HepG2 (cell line): Measurements from ENCODE around the gene CAPS. TPM values are rescaled to one million over a fixed set of nuclear protein-coding genes. Genes with fewer than 3 reads are reported as not detected.

Experiments used
- ATAC-seq: fragments of 200-7000 bp; cut with Tn5 transposase; 3 replicates; pipeline ENCODE4 v1.9.1; 2020; ENCODE audit warnings: mild to moderate bottlenecking, moderate library complexity
- BruUV-seq: library from RNA; stranded (reverse); fragments of 400-500 nt; replicated peaks from 2 replicates; lab custom pipeline; 2021; lab: Mats Ljungman, UMichigan
- CTCF ChIA-PET: fragments of 300-600 bp; formaldehyde crosslinking; extraction: SDS; loops from one replicate; lab custom pipeline; 2021; ENCODE audit warnings: low total read pairs, inconsistent platforms, low intra/inter-chr PET ratio; lab: Yijun Ruan, JAX
- POLR2A ChIA-PET: fragments of 350-600 bp; sonication (Branson Sonifier 250); formaldehyde crosslinking; loops from one replicate; lab custom pipeline; 2020; ENCODE audit warnings: antibody characterized with exemption, inconsistent platforms; lab: Yijun Ruan, JAX
- DNase-seq: peaks from one replicate; pipeline ENCODE4 v3.0.0-alpha.2; 2015; ENCODE audit warnings: low spot score
- FAIRE-seq: peaks from 3 replicates; lab custom pipeline; 2011; peaks lifted over from hg19 to GRCh38; lab: Jason Lieb, UNC
- H2AFZ ChIP-seq: one replicate; pipeline ENCODE4 v1.6.1; 2011; ENCODE audit warnings: low read length, inconsistent platforms
- H3K27ac ChIP-seq: fragments of 300-600 bp; 3 replicates; pipeline ENCODE4 v1.8.0; 2011; ENCODE audit warnings: mixed run types, mild to moderate bottlenecking, mixed read lengths, low read length, inconsistent platforms; ENCODE audit not compliant: insufficient read depth; ENCODE audit errors: extremely low read length
- H3K27me3 ChIP-seq, 2 experiments: fragments of 200-600 bp in 1 of 2; 2 replicates in 1 of 2; 3 replicates in 1 of 2; pipeline versions ENCODE4 v1.6.0 to v1.8.0; 2011; ENCODE audit warnings: low read length in 2 of 2, mild to moderate bottlenecking in 2 of 2, moderate library complexity in 2 of 2, inconsistent platforms in 1 of 2; ENCODE audit not compliant: insufficient read depth in 2 of 2, control insufficient read depth in 1 of 2
- H3K36me3 ChIP-seq, 2 experiments: fragments of 200-600 bp in 1 of 2; replicated peaks in 1 of 2; 2 replicates in 1 of 2; 3 replicates in 1 of 2; pipeline versions ENCODE4 v1.5.1 to v1.8.0; 2011; ENCODE audit warnings: low read length in 2 of 2, inconsistent platforms in 1 of 2; ENCODE audit not compliant: insufficient read depth in 2 of 2, control insufficient read depth in 1 of 2
- H3K4me1 ChIP-seq: 2 replicates; pipeline ENCODE4 v1.5.1; 2012; ENCODE audit warnings: low read length, inconsistent platforms; ENCODE audit not compliant: insufficient read depth
- H3K4me2 ChIP-seq: 2 replicates; pipeline ENCODE4 v1.6.0; 2011; ENCODE audit warnings: low read depth, low read length, inconsistent platforms
- H3K4me3 ChIP-seq, 3 experiments: fragments of 200-600 bp in 1 of 3; sonication (generic), shearing (Covaris generic) in 1 of 3; replicated peaks in 1 of 3; 2 replicates each; pipeline ENCODE4 v1.5.1; 2011 to 2016; ENCODE audit warnings: low read length in 3 of 3, inconsistent platforms in 2 of 3, low read depth in 2 of 3, mild to moderate bottlenecking in 2 of 3, control low read depth in 1 of 3, mixed read lengths in 1 of 3; ENCODE audit not compliant: insufficient read depth in 1 of 3
- H3K79me2 ChIP-seq: one replicate; pipeline ENCODE4 v1.6.1; 2011; ENCODE audit warnings: low read length, inconsistent platforms; ENCODE audit not compliant: insufficient read depth
- H3K9ac ChIP-seq: 2 replicates; pipeline ENCODE4 v1.6.0; 2011; ENCODE audit warnings: mild to moderate bottlenecking, low read depth, low read length, inconsistent platforms; ENCODE audit not compliant: insufficient read depth
- H3K9me3 ChIP-seq: 2 replicates; pipeline ENCODE4 v1.5.1; 2012; ENCODE audit warnings: mild to moderate bottlenecking, low read length
- H4K20me1 ChIP-seq: 2 replicates; pipeline ENCODE4 v1.6.0; 2011; ENCODE audit warnings: inconsistent platforms, mild to moderate bottlenecking, low read length, moderate library complexity; ENCODE audit not compliant: insufficient read depth
- ATM ChIP-seq: fragments of 450-650 bp; IDR thresholded peaks from 2 replicates; pipeline ENCODE4 v1.7.1; 2017; ENCODE audit warnings: mild to moderate bottlenecking, borderline replicate concordance
- MATR3 ChIP-seq: sonication (generic); formaldehyde crosslinking; IDR thresholded peaks from 2 replicates; pipeline ENCODE4 v1.4.0; 2020; ENCODE audit warnings: missing genetic modification reagents
- PHF21A ChIP-seq: sonication (generic); formaldehyde crosslinking; IDR thresholded peaks from 2 replicates; pipeline ENCODE4 v1.5.0; 2020; ENCODE audit warnings: mild to moderate bottlenecking, missing genetic modification reagents
- POLR2AphosphoS2 ChIP-seq: IDR thresholded peaks from 2 replicates; pipeline ENCODE4 v1.6.1; 2011; ENCODE audit warnings: low read depth, low read length, improper control_type of control experiment
- ZNF224 ChIP-seq: sonication (generic); formaldehyde crosslinking; IDR thresholded peaks from 2 replicates; pipeline ENCODE4 v1.5.0; 2020; ENCODE audit warnings: mild to moderate bottlenecking, missing genetic modification reagents
- ZNF318 ChIP-seq: sonication (generic); formaldehyde crosslinking; IDR thresholded peaks from 2 replicates; pipeline ENCODE4 v1.4.0; 2020; ENCODE audit warnings: mild to moderate bottlenecking, missing genetic modification reagents
- ZNF776 ChIP-seq: sonication (generic); formaldehyde crosslinking; IDR thresholded peaks from 2 replicates; pipeline ENCODE4 v1.4.0; 2020; ENCODE audit warnings: mild to moderate bottlenecking, missing genetic modification reagents
- WGBS: methylation state at CpG from one replicate; pipeline ENCODE4 v1.1.6; 2017; ENCODE audit warnings: low lambda C conversion rate; 5-methylcytosine and 5-hydroxymethylcytosine counted together
- in situ Hi-C: cut with HindIII; loops from 2 replicates; pipeline ENCODE4 v1.10.0; 2017; ENCODE audit warnings: low pct_unique_long_range_greater_than_20kb; ENCODE audit not compliant: extremely low pct_ligation_motif_present
- intact Hi-C: fragments of 100-400 bp; cut with micrococcal nuclease; formaldehyde crosslinking; loops from one replicate; pipeline ENCODE4 v1.10.0; 2022; ENCODE audit not compliant: unreplicated experiment
- polyA plus RNA-seq, 8 experiments: library from polyadenylated mRNA; depleted of rRNA in 3 of 8; stranded (reverse) in 7 of 8; unstranded in 1 of 8; fragments of >200 nt; fragmentation: Illumina TruSeq in 4 of 8; extraction: Trizol in 4 of 8; gene quantifications; 2 replicates each; pipeline versions ENCODE4 v1.2.1 to v1.2.3, GENCODE V29; 2011 to 2016; ENCODE audit warnings: low read depth in 4 of 8, missing spikeins in 1 of 8, mixed read lengths in 1 of 8; ENCODE audit not compliant: insufficient read depth in 1 of 8
- total RNA-seq, 5 experiments: library from RNA; depleted of rRNA; stranded (reverse); fragments of >200 nt; fragmentation: Illumina TruSeq; extraction: Trizol; gene quantifications; 2 replicates each; pipeline ENCODE4 v1.2.3, GENCODE V29; 2016; ENCODE audit warnings: low read depth in 1 of 5
- TF ChIP-seq, protein P1 (sequence below): sonication (generic); formaldehyde crosslinking; IDR thresholded peaks from 2 replicates; pipeline ENCODE4 v1.5.0; 2020; ENCODE audit warnings: mild to moderate bottlenecking, missing genetic modification reagents, borderline replicate concordance
- TF ChIP-seq, protein P2 (sequence below): sonication (generic); formaldehyde crosslinking; IDR thresholded peaks from 2 replicates; pipeline ENCODE4 v1.5.1; 2020; ENCODE audit warnings: missing genetic modification reagents, mild to moderate bottlenecking, borderline replicate concordance

Gene CAPS
- total and polyA plus RNA-seq, 2 of the 13 experiments (the other 11 are each of a cell fraction or from before 2014, with no cell fraction given), result 3.1 TPM

GRCh38 chr19:5948752-5949564, 34.9 kb downstream of the CAPS start:
- CTCF ChIA-PET, result no interaction called here
- TF ChIP-seq, protein P1, sequence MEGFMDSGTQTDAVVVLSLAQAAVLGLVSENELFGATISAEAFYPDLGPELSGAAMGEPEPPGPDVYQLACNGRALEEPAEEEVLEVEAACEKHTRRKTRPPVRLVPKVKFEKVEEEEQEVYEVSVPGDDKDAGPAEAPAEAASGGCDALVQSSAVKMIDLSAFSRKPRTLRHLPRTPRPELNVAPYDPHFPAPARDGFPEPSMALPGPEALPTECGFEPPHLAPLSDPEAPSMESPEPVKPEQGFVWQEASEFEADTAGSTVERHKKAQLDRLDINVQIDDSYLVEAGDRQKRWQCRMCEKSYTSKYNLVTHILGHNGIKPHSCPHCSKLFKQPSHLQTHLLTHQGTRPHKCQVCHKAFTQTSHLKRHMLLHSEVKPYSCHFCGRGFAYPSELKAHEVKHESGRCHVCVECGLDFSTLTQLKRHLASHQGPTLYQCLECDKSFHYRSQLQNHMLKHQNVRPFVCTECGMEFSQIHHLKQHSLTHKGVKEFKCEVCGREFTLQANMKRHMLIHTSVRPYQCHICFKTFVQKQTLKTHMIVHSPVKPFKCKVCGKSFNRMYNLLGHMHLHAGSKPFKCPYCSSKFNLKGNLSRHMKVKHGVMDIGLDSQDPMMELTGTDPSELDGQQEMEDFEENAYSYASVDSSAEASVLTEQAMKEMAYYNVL, result no peak
- TF ChIP-seq PHF21A (no peak), ZNF318 (CRISPR knock-in tag) (no peak), ATM (no peak), ZNF224 (CRISPR knock-in tag) (no peak), MATR3 (CRISPR knock-in tag) (no peak), POLR2AphosphoS2 (no peak), ZNF776 (CRISPR knock-in tag) (no peak)
- TF ChIP-seq, protein P2, sequence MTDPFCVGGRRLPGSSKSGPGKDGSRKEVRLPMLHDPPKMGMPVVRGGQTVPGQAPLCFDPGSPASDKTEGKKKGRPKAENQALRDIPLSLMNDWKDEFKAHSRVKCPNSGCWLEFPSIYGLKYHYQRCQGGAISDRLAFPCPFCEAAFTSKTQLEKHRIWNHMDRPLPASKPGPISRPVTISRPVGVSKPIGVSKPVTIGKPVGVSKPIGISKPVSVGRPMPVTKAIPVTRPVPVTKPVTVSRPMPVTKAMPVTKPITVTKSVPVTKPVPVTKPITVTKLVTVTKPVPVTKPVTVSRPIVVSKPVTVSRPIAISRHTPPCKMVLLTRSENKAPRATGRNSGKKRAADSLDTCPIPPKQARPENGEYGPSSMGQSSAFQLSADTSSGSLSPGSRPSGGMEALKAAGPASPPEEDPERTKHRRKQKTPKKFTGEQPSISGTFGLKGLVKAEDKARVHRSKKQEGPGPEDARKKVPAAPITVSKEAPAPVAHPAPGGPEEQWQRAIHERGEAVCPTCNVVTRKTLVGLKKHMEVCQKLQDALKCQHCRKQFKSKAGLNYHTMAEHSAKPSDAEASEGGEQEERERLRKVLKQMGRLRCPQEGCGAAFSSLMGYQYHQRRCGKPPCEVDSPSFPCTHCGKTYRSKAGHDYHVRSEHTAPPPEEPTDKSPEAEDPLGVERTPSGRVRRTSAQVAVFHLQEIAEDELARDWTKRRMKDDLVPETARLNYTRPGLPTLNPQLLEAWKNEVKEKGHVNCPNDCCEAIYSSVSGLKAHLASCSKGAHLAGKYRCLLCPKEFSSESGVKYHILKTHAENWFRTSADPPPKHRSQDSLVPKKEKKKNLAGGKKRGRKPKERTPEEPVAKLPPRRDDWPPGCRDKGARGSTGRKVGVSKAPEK (CRISPR knock-in tag), result no peak

More at GRCh38 chr19:5948752-5949564, 34.9 kb downstream of the CAPS start:
- no peak for DNase-seq
- no peak overlapping the region for H3K4me3 ChIP-seq
- peaks cover 21 to 67% of the 10 kb centered on the region in 2 experiments for H3K36me3 ChIP-seq
- no peak for FAIRE-seq
- H3K27me3 ChIP-seq, result no peaks in the 10 kb centered on the region
- peaks cover 31% of the 10 kb centered on the region; the same call in 1 of the 2 replicates for H4K20me1 ChIP-seq
- no peak overlapping the region for H2AFZ ChIP-seq
- intact Hi-C loops, result no loop called here
- no TSS peak for BruUV-seq
- H3K9me3 ChIP-seq, result no peaks in the 10 kb centered on the region
- no peak overlapping the region for H3K9ac ChIP-seq
- H3K79me2 ChIP-seq, result peaks cover 97% of the 10 kb centered on the region
- in situ Hi-C loops, result no loop called here
- no peak overlapping the region for H3K27ac ChIP-seq
- POLR2A ChIA-PET, result interaction anchor here (0.8 to 1.7 kb wide), 2 partner anchors 23 to 26 kb away, joined by 3 to 5 read pairs; no protein-coding TSS in a partner anchor
- H3K4me2 ChIP-seq, result no peak overlapping the region
- 86% methylated on average over 13 of the region's 13 CpGs for WGBS
- H3K4me1 ChIP-seq, result peaks cover 27% of the 10 kb centered on the region
- ATAC-seq, result no peak
